ENCODE results near the gene BTBD16.

Gene BTBD16

DNA sequence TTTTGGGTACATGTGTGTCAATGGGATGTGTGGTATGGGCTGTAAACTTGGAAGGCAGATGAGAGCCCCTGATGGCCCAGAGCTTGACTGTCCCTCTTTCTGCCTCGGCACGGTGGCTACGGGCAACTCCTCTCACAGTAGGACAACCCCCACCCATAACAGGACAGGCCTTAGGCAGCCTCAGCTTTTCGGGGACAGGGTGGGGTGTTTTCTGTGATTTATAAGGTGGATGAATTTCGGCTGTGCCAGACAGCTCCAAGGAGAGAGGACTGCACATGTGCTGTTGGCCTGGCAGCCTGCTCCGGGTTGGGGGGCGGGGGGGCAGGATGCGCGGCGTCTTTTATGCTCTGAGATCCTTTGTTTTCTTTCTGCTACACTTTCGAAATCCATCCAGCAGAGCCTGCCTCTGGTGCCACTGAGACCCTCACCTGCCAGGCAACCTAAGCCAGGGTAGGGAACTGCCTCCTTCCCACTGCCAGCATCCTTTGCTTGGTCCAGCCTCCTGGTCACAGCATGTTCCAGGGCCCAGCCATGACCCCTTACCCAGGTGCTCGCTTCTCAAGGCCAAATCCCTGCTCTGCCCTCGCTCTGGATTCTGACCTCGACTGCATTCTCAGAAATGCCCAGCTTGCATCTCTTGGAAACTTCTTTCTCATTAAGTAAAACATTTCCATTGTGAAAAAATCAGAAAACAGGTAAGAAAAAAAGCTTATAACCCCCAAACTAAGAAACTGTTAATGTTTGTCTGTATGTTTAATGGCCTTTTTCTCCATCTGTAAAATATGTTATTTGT is 15.4 kb upstream of the BTBD16 start:
- no CpG with 5 or more reads among the region's 14 CpGs for WGBS (ENCODE audit: extremely low coverage, insufficient coverage, insufficient read length)
- no peak overlapping the region for H3K4me3 ChIP-seq (ENCODE audit: low read depth, low read length)

DNA sequence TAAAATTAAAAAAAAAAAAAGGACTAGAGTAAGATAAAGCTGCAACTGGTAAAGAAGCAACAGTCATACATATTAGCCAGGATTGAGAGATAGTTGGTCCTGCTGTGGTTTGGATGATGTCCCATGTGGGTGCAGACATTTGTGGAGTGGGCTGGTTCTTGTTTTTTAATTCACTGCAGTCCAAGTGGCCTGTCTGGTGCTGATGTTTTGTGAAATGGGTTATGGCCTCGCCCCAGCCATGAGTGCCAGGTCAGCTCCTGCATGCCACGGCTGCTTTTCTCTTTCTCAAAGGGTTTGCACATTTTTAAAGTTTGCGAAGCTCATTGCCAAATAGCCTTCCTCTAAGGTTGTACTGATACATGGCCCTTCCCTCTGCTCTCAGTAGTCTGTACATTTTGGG is 14.1 kb upstream of the BTBD16 start:
- H3K79me1 ChIP-seq (ENCODE audit: low read length), result no peaks in the 10 kb centered on the region
- H3K36me3 ChIP-seq (ENCODE audit: control insufficient read depth in 1 of 2, insufficient read depth in 2 of 2, low read length in 2 of 2), result no peaks in the 10 kb centered on the region
- no peak overlapping the region for H2AFZ ChIP-seq (ENCODE audit: insufficient read depth, low read length, poor library complexity)
- no peak overlapping the region for H4K91ac ChIP-seq (ENCODE audit: low read depth, low read length)
- H3K4me1 ChIP-seq (ENCODE audit: control insufficient read depth in 1 of 2, insufficient read depth in 2 of 2, low read length in 2 of 2), result peaks cover 0 to 2% of the 10 kb centered on the region in 2 experiments
- WGBS (ENCODE audit: extremely low coverage, insufficient coverage, insufficient read length), result no CpG with 5 or more reads among the region's 3 CpGs
- no peak overlapping the region for H2BK12ac ChIP-seq (ENCODE audit: low read length)
- no peak overlapping the region for H3K4me3 ChIP-seq (ENCODE audit: low read depth, low read length)
- no peak overlapping the region for H3K9ac ChIP-seq (ENCODE audit: low read length)
- H3K27me3 ChIP-seq (ENCODE audit: insufficient read depth, low read length), result no peaks in the 10 kb centered on the region
- peak in 1 of 2 donors; percentile 31 for DNase-seq
- H2BK5ac ChIP-seq (ENCODE audit: low read depth, low read length, poor library complexity), result no peak overlapping the region
- no peak overlapping the region for H3K27ac ChIP-seq (ENCODE audit: low read depth, low read length)
- no peak overlapping the region for H2AK5ac ChIP-seq (ENCODE audit: low read length)
- H3K4ac ChIP-seq (ENCODE audit: low read depth, low read length), result no peak overlapping the region
- no peak overlapping the region for H3K18ac ChIP-seq (ENCODE audit: low read length)
- H4K8ac ChIP-seq (ENCODE audit: low read depth, low read length), result no peak overlapping the region
- no peak overlapping the region for H4K12ac ChIP-seq (ENCODE audit: low read depth, low read length)
- H2BK120ac ChIP-seq (ENCODE audit: insufficient read depth, low read length, poor library complexity), result no peak overlapping the region
- no peaks in the 10 kb centered on the region for H3K79me2 ChIP-seq (ENCODE audit: control insufficient read depth, insufficient read depth, low read length, poor library complexity)
- H3K4me2 ChIP-seq (ENCODE audit: low read length), result no peak overlapping the region
- H3K9me3 ChIP-seq (ENCODE audit: insufficient read depth, low read depth, low read length), result no peaks in the 10 kb centered on the region
- H3K14ac ChIP-seq (ENCODE audit: low read length), result no peak overlapping the region
- no peak overlapping the region for H3K23ac ChIP-seq (ENCODE audit: low read length)

More for the DNA sequence above, 15.4 kb upstream of the BTBD16 start:
- Histone ChIP-seq H3K23ac (ENCODE audit: low read length) (no peak overlapping the region), H3K36me3 (ENCODE audit: control insufficient read depth in 1 of 2, insufficient read depth in 2 of 2, low read length in 2 of 2) (no peaks in the 10 kb centered on the region), H4K12ac (ENCODE audit: low read depth, low read length) (no peak overlapping the region), H3K79me1 (ENCODE audit: low read length) (no peaks in the 10 kb centered on the region), H2BK12ac (ENCODE audit: low read length) (no peak overlapping the region), H3K9me3 (ENCODE audit: insufficient read depth, low read depth, low read length) (no peaks in the 10 kb centered on the region), H4K91ac (ENCODE audit: low read depth, low read length) (no peak overlapping the region), H3K79me2 (ENCODE audit: control insufficient read depth, insufficient read depth, low read length, poor library complexity) (no peaks in the 10 kb centered on the region), H3K27me3 (ENCODE audit: insufficient read depth, low read length) (no peaks in the 10 kb centered on the region), H3K27ac (ENCODE audit: low read depth, low read length) (no peak overlapping the region), H3K9ac (ENCODE audit: low read length) (no peak overlapping the region), H2AK5ac (ENCODE audit: low read length) (no peak overlapping the region), H4K8ac (ENCODE audit: low read depth, low read length) (no peak overlapping the region), H3K18ac (ENCODE audit: low read length) (no peak overlapping the region), H3K4me2 (ENCODE audit: low read length) (no peak overlapping the region), H2BK120ac (ENCODE audit: insufficient read depth, low read length, poor library complexity) (no peak overlapping the region), H3K14ac (ENCODE audit: low read length) (no peak overlapping the region), H3K4ac (ENCODE audit: low read depth, low read length) (no peak overlapping the region), H3K4me1 (ENCODE audit: control insufficient read depth in 1 of 2, insufficient read depth in 2 of 2, low read length in 2 of 2) (peaks cover 0 to 2% of the 10 kb centered on the region in 2 experiments), H2BK5ac (ENCODE audit: low read depth, low read length, poor library complexity) (no peak overlapping the region), H2AFZ (ENCODE audit: insufficient read depth, low read length, poor library complexity) (no peak overlapping the region)
- no peak for DNase-seq

DNA sequence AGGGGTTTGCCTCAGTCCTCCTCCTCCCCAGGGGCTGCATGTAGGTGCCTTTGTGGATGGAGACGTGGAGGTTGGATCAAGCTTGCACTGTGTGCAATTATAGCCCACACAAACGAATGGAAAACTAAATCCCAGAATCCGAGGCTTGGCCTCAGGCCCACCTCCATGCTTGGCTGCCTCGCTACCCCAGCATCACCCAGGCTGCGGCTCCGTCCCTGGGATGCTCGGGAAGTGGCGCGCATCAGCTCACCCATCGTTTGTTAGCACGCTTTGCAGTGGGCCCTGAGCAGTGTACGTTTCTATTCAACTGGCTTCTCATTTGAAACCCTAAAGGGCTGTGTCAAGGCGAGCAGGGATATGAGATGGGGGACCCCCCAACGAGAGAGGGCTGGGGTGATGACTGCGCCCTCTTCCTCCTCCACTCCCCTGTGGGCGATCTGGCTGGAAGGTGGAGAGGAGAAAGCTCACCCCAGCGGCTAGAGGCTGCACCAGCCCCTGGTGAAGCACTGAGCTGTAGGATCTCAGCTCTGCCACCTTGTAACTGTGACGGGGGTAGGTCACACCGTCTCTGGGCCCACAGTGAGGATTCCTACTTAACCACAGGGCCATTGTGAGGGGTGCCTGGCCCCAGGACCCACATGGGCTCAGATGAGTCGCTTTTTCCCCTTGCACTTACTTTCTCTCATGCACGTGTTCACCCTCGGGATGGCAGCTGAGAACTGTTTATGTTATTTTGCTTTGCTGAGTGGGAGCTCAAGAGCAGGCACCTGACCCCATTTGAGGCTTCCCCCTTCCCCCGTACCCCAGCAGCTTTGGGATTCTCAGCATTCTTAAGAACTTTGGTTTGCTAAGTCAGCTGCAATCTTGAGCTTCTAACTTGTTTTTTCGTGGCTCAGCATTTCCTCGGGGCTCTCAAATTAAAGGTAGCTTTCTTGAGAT is 12.7 kb upstream of the BTBD16 start:
- no peaks in the 10 kb centered on the region for H3K4me1 ChIP-seq (ENCODE audit: control insufficient read depth in 1 of 2, insufficient read depth in 2 of 2, low read length in 2 of 2)
- DNase-seq, result no peak
- no peak overlapping the region for H2AK5ac ChIP-seq (ENCODE audit: low read length)
- H3K27me3 ChIP-seq (ENCODE audit: insufficient read depth, low read length), result no peaks in the 10 kb centered on the region
- H3K9ac ChIP-seq (ENCODE audit: low read length), result no peak overlapping the region
- no peak overlapping the region for H2BK120ac ChIP-seq (ENCODE audit: insufficient read depth, low read length, poor library complexity)
- H3K23ac ChIP-seq (ENCODE audit: low read length), result no peak overlapping the region
- H3K14ac ChIP-seq (ENCODE audit: low read length), result no peak overlapping the region
- H3K4me2 ChIP-seq (ENCODE audit: low read length), result no peak overlapping the region
- H2BK5ac ChIP-seq (ENCODE audit: low read depth, low read length, poor library complexity), result no peak overlapping the region
- H3K27ac ChIP-seq (ENCODE audit: low read depth, low read length), result no peak overlapping the region
- no peaks in the 10 kb centered on the region for H3K79me1 ChIP-seq (ENCODE audit: low read length)
- no peak overlapping the region for H4K8ac ChIP-seq (ENCODE audit: low read depth, low read length)
- H2AFZ ChIP-seq (ENCODE audit: insufficient read depth, low read length, poor library complexity), result no peak overlapping the region
- H3K18ac ChIP-seq (ENCODE audit: low read length), result no peak overlapping the region
- no CpG with 5 or more reads among the region's 25 CpGs for WGBS (ENCODE audit: extremely low coverage, insufficient coverage, insufficient read length)
- no peak overlapping the region for H4K91ac ChIP-seq (ENCODE audit: low read depth, low read length)
- no peak overlapping the region for H4K12ac ChIP-seq (ENCODE audit: low read depth, low read length)
- H3K4me3 ChIP-seq (ENCODE audit: low read depth, low read length), result no peak overlapping the region
- no peaks in the 10 kb centered on the region for H3K79me2 ChIP-seq (ENCODE audit: control insufficient read depth, insufficient read depth, low read length, poor library complexity)
- H2BK12ac ChIP-seq (ENCODE audit: low read length), result no peak overlapping the region
- H3K9me3 ChIP-seq (ENCODE audit: insufficient read depth, low read depth, low read length), result no peaks in the 10 kb centered on the region
- no peaks in the 10 kb centered on the region for H3K36me3 ChIP-seq (ENCODE audit: control insufficient read depth in 1 of 2, insufficient read depth in 2 of 2, low read length in 2 of 2)
- no peak overlapping the region for H3K4ac ChIP-seq (ENCODE audit: low read depth, low read length)

DNA sequence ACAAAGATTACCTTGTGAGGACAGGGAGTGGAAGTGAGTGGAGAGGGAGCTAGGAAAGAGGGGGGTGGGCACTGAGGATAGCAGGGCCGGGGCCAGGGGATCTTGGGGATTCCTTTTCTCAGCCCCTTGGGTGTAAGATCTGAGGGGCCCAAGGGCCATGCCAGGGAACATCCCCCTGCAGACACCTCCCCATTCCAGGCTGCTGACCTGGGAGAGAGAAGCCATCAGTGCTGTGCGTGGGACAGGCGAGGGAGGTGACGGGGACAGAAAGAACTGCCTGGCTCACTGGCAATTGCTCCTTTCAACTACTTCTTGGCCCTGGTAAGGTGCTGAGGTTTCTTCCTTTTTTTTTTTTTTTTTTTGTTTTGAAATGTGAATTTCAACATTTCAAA is 12.0 kb upstream of the BTBD16 start:
- Histone ChIP-seq H3K27ac (ENCODE audit: low read depth, low read length) (no peak overlapping the region), H3K18ac (ENCODE audit: low read length) (no peak overlapping the region), H3K79me2 (ENCODE audit: control insufficient read depth, insufficient read depth, low read length, poor library complexity) (no peaks in the 10 kb centered on the region), H3K9me3 (ENCODE audit: insufficient read depth, low read depth, low read length) (no peaks in the 10 kb centered on the region), H3K14ac (ENCODE audit: low read length) (no peak overlapping the region), H2AFZ (ENCODE audit: insufficient read depth, low read length, poor library complexity) (no peak overlapping the region), H3K4ac (ENCODE audit: low read depth, low read length) (no peak overlapping the region), H2BK12ac (ENCODE audit: low read length) (no peak overlapping the region), H2BK120ac (ENCODE audit: insufficient read depth, low read length, poor library complexity) (no peak overlapping the region), H3K36me3 (ENCODE audit: control insufficient read depth in 1 of 2, insufficient read depth in 2 of 2, low read length in 2 of 2) (no peaks in the 10 kb centered on the region), H3K4me1 (ENCODE audit: control insufficient read depth in 1 of 2, insufficient read depth in 2 of 2, low read length in 2 of 2) (no peaks in the 10 kb centered on the region), H3K4me3 (ENCODE audit: low read depth, low read length) (no peak overlapping the region), H2AK5ac (ENCODE audit: low read length) (no peak overlapping the region), H4K12ac (ENCODE audit: low read depth, low read length) (no peak overlapping the region), H3K23ac (ENCODE audit: low read length) (no peak overlapping the region), H2BK5ac (ENCODE audit: low read depth, low read length, poor library complexity) (no peak overlapping the region), H3K79me1 (ENCODE audit: low read length) (no peaks in the 10 kb centered on the region), H3K9ac (ENCODE audit: low read length) (no peak overlapping the region), H4K91ac (ENCODE audit: low read depth, low read length) (no peak overlapping the region), H3K4me2 (ENCODE audit: low read length) (no peak overlapping the region), H3K27me3 (ENCODE audit: insufficient read depth, low read length) (no peaks in the 10 kb centered on the region), H4K8ac (ENCODE audit: low read depth, low read length) (no peak overlapping the region)
- no peak for DNase-seq
- no CpG with 5 or more reads among the region's 4 CpGs for WGBS (ENCODE audit: extremely low coverage, insufficient coverage, insufficient read length)

Data from trophoblast cell (in vitro differentiated cells and primary cell).